CD4-positive, alpha-beta T cell (primary cell): Measurements from ENCODE around the gene SNRNP200. TPM values are rescaled to one million over a fixed set of nuclear protein-coding genes. Genes with fewer than 3 reads are reported as not detected.
A peak's percentile ranks its signal among the peaks of the same experiment; 100 is the strongest.

Source experiments
- ATAC-seq: fragments of 200-7000 bp; cut with Tn5 transposase; one replicate; pipeline ENCODE4 v1.10.0; 2022; ENCODE audit warnings: mild to moderate bottlenecking; ENCODE audit not compliant: poor library complexity
- CTCF ChIA-PET: fragments of 350-600 bp; sonication (Branson Sonifier 250); formaldehyde crosslinking; loops from one replicate; lab custom pipeline; 2021; ENCODE audit warnings: antibody characterized with exemption, inconsistent platforms; lab: Charles Lee
- POLR2A ChIA-PET: fragments of 350-600 bp; sonication (Branson Sonifier 250); formaldehyde crosslinking; loops from one replicate; lab custom pipeline; 2021; ENCODE audit warnings: antibody characterized with exemption, inconsistent platforms; lab: Charles Lee
- DNase-seq, 14 experiments: peaks; one replicate each; pipeline ENCODE4 v3.0.0-alpha.2; 2013 to 2020; ENCODE audit warnings: mixed read lengths in 2 of 14
- H3K27ac ChIP-seq, 2 donors: one replicate each; pipeline versions ENCODE4 v1.5.1 to v1.7.0; 2013; ENCODE audit warnings: low read length in 2 of 2, low read depth in 1 of 2, mild to moderate bottlenecking in 1 of 2
- H3K27me3 ChIP-seq, 2 experiments: 1 replicate in 1 of 2; 2 replicates in 1 of 2; pipeline versions ENCODE4 v1.6.1 to v1.7.0; 2013; ENCODE audit warnings: low read length in 2 of 2, control low read depth in 1 of 2, mild to moderate bottlenecking in 1 of 2, moderate library complexity in 1 of 2; ENCODE audit not compliant: insufficient read depth in 2 of 2, control insufficient read depth in 1 of 2
- H3K36me3 ChIP-seq: one replicate; pipeline ENCODE4 v1.6.1; 2013; ENCODE audit warnings: low read length, control low read depth; ENCODE audit not compliant: insufficient read depth
- H3K4me1 ChIP-seq: one replicate; pipeline ENCODE4 v1.6.1; 2013; ENCODE audit warnings: low read length, control low read depth; ENCODE audit not compliant: insufficient read depth
- H3K4me3 ChIP-seq: one replicate; pipeline ENCODE4 v1.5.1; 2013; ENCODE audit warnings: mild to moderate bottlenecking, low read length, moderate library complexity
- H3K9me3 ChIP-seq, 2 experiments: 1 replicate in 1 of 2; 2 replicates in 1 of 2; pipeline versions ENCODE4 v1.6.1 to v1.7.0; 2013; ENCODE audit warnings: low read length in 2 of 2, mild to moderate bottlenecking in 2 of 2, control low read depth in 1 of 2, moderate library complexity in 1 of 2; ENCODE audit not compliant: control insufficient read depth in 1 of 2, insufficient read depth in 1 of 2
- H3K27ac Mint-ChIP-seq: one replicate; pipeline ENCODE4 v1.8.0; 2020; ENCODE audit warnings: mixed read lengths
- H3K27me3 Mint-ChIP-seq: one replicate; pipeline ENCODE4 v1.8.0; 2021; ENCODE audit warnings: mixed read lengths
- H3K36me3 Mint-ChIP-seq: one replicate; pipeline ENCODE4 v1.8.0; 2021; ENCODE audit warnings: low read depth, mixed read lengths
- H3K4me1 Mint-ChIP-seq: one replicate; pipeline ENCODE4 v1.8.0; 2021; ENCODE audit warnings: low read depth, mixed read lengths
- H3K4me3 Mint-ChIP-seq: one replicate; pipeline ENCODE4 v1.8.0; 2020; ENCODE audit warnings: mild to moderate bottlenecking, mixed read lengths
- H3K9me3 Mint-ChIP-seq: one replicate; pipeline ENCODE4 v1.8.0; 2020; ENCODE audit warnings: mixed read lengths
- intact Hi-C, 2 experiments: fragments of 100-400 bp; cut with DNase I in 1 of 2; cut with micrococcal nuclease in 1 of 2; formaldehyde crosslinking; loops; one replicate each; pipeline versions ENCODE4 v1.15.1 to v1.9.0; 2023 to 2025; cut with DNase I, micrococcal nuclease
- total RNA-seq, 174 experiments: library from RNA in 2 of 174; stranded (reverse) in 2 of 174; gene quantifications; one replicate each; pipeline ENCODE4 v1.2.3 and lab custom pipeline; 2021 to 2026
- TF ChIP-seq, protein P1 (sequence below): fragments of 200-600 bp; IDR thresholded peaks from one replicate; pipeline ENCODE4 v1.8.0; 2022; ENCODE audit warnings: antibody characterized with exemption, mild to moderate bottlenecking

SNRNP200 gene
- total RNA-seq, 2 experiments from 2014 or later = 274 to 297 TPM

DNA sequence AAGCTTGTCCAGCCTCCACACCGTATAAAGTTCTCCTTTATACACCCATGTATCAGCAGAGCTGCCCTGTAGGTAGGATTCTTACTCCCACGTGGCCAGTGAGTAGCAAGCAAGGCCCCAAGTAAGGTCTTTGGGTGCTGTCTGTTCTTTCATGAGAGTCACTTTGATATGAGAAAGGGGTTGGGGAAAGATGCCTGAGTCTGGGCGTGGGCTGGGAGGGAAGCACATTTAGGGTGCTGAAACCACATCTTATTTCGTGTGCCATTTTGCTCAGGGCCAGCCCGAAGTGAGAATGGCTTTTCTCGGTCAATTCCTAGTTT lies 19.3 kb upstream of the SNRNP200 start:
- POLR2A ChIA-PET = interaction anchor here (0.9 to 7.1 kb wide), 6 partner anchors 10 to 213 kb away, joined by 4 to 59 read pairs (median 9); partner anchors contain the start of genes ARID5A, NCAPH and SNRNP200
- ATAC-seq (no peak), DNase-seq (peak in 2 of 14 experiments; percentile 15 to 41)
- Mint-ChIP-seq H3K27me3 (peaks cover 3% of the 10 kb centered on the region), H3K36me3 (peaks cover 8% of the 10 kb centered on the region), H3K4me3 (peak overlapping the region; percentile 88), H3K9me3 (no peaks in the 10 kb centered on the region), H3K4me1 (peaks cover 39% of the 10 kb centered on the region), H3K27ac (peak overlapping the region; percentile 83)
- peak overlapping the region; percentile 29 to 47 for H3K27ac ChIP-seq
- H3K9me3 ChIP-seq = no peaks in the 10 kb centered on the region
- H3K27me3 ChIP-seq = no peaks in the 10 kb centered on the region
- CTCF ChIA-PET = interaction anchor here (1.0 kb wide), 1 partner anchor 157 kb away, joined by 3 read pairs; no protein-coding TSS in a partner anchor
- H3K36me3 ChIP-seq = peaks cover 13% of the 10 kb centered on the region
- peaks cover 52% of the 10 kb centered on the region for H3K4me1 ChIP-seq
- TF ChIP-seq, protein P1, sequence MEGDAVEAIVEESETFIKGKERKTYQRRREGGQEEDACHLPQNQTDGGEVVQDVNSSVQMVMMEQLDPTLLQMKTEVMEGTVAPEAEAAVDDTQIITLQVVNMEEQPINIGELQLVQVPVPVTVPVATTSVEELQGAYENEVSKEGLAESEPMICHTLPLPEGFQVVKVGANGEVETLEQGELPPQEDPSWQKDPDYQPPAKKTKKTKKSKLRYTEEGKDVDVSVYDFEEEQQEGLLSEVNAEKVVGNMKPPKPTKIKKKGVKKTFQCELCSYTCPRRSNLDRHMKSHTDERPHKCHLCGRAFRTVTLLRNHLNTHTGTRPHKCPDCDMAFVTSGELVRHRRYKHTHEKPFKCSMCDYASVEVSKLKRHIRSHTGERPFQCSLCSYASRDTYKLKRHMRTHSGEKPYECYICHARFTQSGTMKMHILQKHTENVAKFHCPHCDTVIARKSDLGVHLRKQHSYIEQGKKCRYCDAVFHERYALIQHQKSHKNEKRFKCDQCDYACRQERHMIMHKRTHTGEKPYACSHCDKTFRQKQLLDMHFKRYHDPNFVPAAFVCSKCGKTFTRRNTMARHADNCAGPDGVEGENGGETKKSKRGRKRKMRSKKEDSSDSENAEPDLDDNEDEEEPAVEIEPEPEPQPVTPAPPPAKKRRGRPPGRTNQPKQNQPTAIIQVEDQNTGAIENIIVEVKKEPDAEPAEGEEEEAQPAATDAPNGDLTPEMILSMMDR = no peak
- H3K4me3 ChIP-seq = peak overlapping the region; percentile 77
- intact Hi-C loops = loop anchor here in 1 of 2 experiments (10.0 kb wide), 1 partner anchor 120 kb away; the partner anchor contains the start of gene STARD7

DNA sequence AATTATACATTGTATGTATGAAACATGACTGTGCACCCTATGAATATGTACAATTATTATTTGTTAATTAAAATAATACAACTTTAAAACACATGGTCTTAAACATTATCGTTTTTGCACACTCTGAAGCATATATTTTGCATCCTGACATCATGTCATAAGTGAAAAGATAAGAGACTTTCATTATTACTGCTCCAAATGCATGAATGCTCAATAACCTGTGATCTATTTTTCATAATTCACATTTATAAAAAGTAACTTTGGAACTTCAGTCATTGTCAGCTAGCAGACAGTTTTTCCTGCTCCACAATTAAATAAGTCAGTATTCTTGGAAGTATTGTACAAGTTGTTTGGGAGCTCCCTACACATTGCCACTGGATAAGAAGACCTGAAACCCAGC lies 18.5 kb upstream of the SNRNP200 start:
- Histone ChIP-seq H3K4me3 (no peak overlapping the region), H3K27me3 (no peaks in the 10 kb centered on the region), H3K27ac (no peak overlapping the region), H3K36me3 (peaks cover 13% of the 10 kb centered on the region), H3K9me3 (no peaks in the 10 kb centered on the region), H3K4me1 (peaks cover 58% of the 10 kb centered on the region)
- H3K27ac Mint-ChIP-seq = peak overlapping the region; percentile 83
- intact Hi-C loops = loop anchor here in 1 of 2 experiments (10.0 kb wide), 1 partner anchor 119 kb away; the partner anchor contains the start of gene STARD7
- H3K36me3 Mint-ChIP-seq = peaks cover 8% of the 10 kb centered on the region
- ChIA-PET CTCF (no interaction called here), POLR2A (interaction anchor here (3.5 to 7.1 kb wide), 3 partner anchors 11 to 214 kb away, joined by 12 to 59 read pairs (median 32); partner anchors contain the start of genes ARID5A, NCAPH and SNRNP200)
- peak overlapping the region; percentile 88 for H3K4me3 Mint-ChIP-seq
- TF ChIP-seq, protein P1 = no peak
- ATAC-seq = no peak
- H3K27me3 Mint-ChIP-seq = peaks cover 3% of the 10 kb centered on the region
- no peaks in the 10 kb centered on the region for H3K9me3 Mint-ChIP-seq
- DNase-seq = no peak
- peaks cover 39% of the 10 kb centered on the region for H3K4me1 Mint-ChIP-seq

DNA sequence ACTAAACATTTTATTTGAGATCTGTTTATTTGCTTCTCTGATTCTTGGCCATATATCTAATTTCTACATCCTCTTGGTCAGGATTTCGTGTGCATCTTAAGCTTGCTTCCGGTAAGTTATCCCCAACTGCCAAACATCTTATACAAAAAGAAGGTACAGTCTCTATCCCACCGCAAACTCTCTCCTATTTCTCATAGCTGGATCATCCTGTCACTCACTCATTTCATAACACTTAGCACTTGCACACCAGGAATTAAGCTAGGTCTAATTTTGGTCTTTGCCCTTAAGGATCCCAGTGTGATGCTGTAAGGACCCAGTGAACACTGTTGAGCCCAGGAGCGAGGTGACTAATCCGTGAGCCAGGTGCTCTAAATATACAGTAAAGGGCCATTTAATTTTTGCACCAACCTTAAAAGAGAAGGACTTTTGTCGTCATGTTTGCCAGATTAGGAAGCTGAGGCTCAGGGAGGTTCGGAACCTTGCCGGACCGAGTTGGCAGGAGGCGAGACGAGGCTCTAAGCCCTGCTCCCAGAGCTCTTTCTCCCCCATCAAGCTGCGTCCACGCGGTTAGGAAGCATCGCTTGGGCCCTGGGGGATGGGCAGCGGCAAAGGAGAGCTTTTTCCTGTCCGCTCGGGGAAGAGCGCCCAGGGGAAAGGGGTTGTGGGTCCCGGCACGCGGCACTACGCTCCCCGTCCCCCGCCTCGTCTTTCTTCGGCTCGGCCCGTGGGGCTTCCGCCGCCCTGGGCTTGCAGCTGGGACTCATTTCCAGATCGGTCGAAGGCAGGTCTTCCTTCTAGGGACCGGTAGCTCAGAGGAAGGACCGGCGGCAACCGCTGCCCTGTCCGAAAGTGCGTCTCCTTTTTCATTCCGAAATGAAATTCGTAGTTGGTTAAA lies 15.6 kb upstream of the SNRNP200 start:
- ATAC-seq (no peak), DNase-seq (peak in 6 of 14 experiments; percentile 1 to 50 (median 24))
- Histone ChIP-seq H3K27me3 (no peaks in the 10 kb centered on the region), H3K4me1 (peaks cover 64% of the 10 kb centered on the region), H3K36me3 (no peaks in the 10 kb centered on the region), H3K27ac (peak overlapping the region in 1 of 2 donors; percentile 63), H3K4me3 (peak overlapping the region; percentile 92), H3K9me3 (no peaks in the 10 kb centered on the region)
- Mint-ChIP-seq H3K36me3 (peaks cover 6% of the 10 kb centered on the region), H3K27ac (peak overlapping the region; percentile 16), H3K9me3 (no peaks in the 10 kb centered on the region), H3K27me3 (peaks cover 3% of the 10 kb centered on the region), H3K4me1 (peaks cover 46% of the 10 kb centered on the region), H3K4me3 (peak overlapping the region; percentile 84)
- intact Hi-C loops = loop anchor here (1.0 to 10.0 kb wide), 2 partner anchors 16 to 116 kb away; partner anchors contain the start of genes SNRNP200 (in 1 of the 2) and STARD7 (in 1 of the 2)
- CTCF ChIA-PET = interaction anchor here (0.9 to 3.6 kb wide), 4 partner anchors 16 to 211 kb away, joined by 4 to 18 read pairs (median 6); partner anchors contain the start of gene SNRNP200
- TF ChIP-seq, protein P1 = no peak
- POLR2A ChIA-PET = interaction anchor here (0.8 to 7.1 kb wide), 10 partner anchors 9 to 217 kb away, joined by 3 to 59 read pairs (median 4); partner anchors contain the start of genes NCAPH, SNRNP200 and STARD7
